HepG2 (cell line): ENCODE measurements around the gene GDF7. TPM values are rescaled to one million over a fixed set of nuclear protein-coding genes. Genes with fewer than 3 reads are reported as not detected.

ENCODE experiments used
- GLI4 ChIP-seq: sonication (generic); formaldehyde crosslinking; IDR thresholded peaks from 2 replicates; pipeline ENCODE4 v1.5.1; 2020; ENCODE audit warnings: missing genetic modification reagents, mild to moderate bottlenecking, moderate library complexity, borderline replicate concordance
- GPN1 ChIP-seq: sonication (generic); formaldehyde crosslinking; IDR thresholded peaks from 2 replicates; pipeline ENCODE4 v1.5.1; 2020; ENCODE audit warnings: missing genetic modification reagents, borderline replicate concordance
- KDM5B ChIP-seq: sonication (generic); formaldehyde crosslinking; IDR thresholded peaks from 2 replicates; pipeline ENCODE4 v1.4.0; 2020; ENCODE audit warnings: missing genetic modification reagents, mild to moderate bottlenecking, borderline replicate concordance
- MXD3 ChIP-seq: IDR thresholded peaks from 2 replicates; pipeline ENCODE4 v1.6.1; 2016; ENCODE audit warnings: mild to moderate bottlenecking, missing biosample characterization, missing genetic modification reagents
- MYPOP ChIP-seq: sonication (generic); formaldehyde crosslinking; IDR thresholded peaks from 2 replicates; pipeline ENCODE4 v1.8.1; 2023; ENCODE audit warnings: mild to moderate bottlenecking, moderate library complexity, missing genetic modification reagents
- NFKBIZ ChIP-seq: IDR thresholded peaks from 2 replicates; pipeline ENCODE4 v1.6.1; 2018; ENCODE audit warnings: missing genetic modification reagents, missing compliant biosample characterization
- ZNF280D ChIP-seq: sonication (generic); formaldehyde crosslinking; IDR thresholded peaks from 2 replicates; pipeline ENCODE4 v1.5.1; 2020; ENCODE audit warnings: mild to moderate bottlenecking, missing genetic modification reagents
- ZNF407 ChIP-seq: sonication (generic); formaldehyde crosslinking; IDR thresholded peaks from one replicate; pipeline ENCODE4 v1.5.1; 2020; ENCODE audit warnings: mild to moderate bottlenecking, missing genetic modification reagents; ENCODE audit errors: not compliant biosample characterization
- ZNF501 ChIP-seq: sonication (generic); formaldehyde crosslinking; IDR thresholded peaks from 2 replicates; pipeline ENCODE4 v1.5.1; 2020; ENCODE audit warnings: mild to moderate bottlenecking, moderate library complexity, missing genetic modification reagents
- ZNF709 ChIP-seq: sonication (generic); formaldehyde crosslinking; IDR thresholded peaks from 2 replicates; pipeline ENCODE4 v1.5.0; 2020; ENCODE audit warnings: mild to moderate bottlenecking, missing genetic modification reagents
- ZNF720 ChIP-seq: sonication (generic); formaldehyde crosslinking; IDR thresholded peaks from 2 replicates; pipeline ENCODE4 v1.4.0; 2020; ENCODE audit warnings: missing genetic modification reagents
- ZUFSP ChIP-seq: sonication (generic); formaldehyde crosslinking; IDR thresholded peaks from 2 replicates; pipeline ENCODE4 v1.9.0; 2021; ENCODE audit warnings: missing genetic modification reagents, mild to moderate bottlenecking, borderline replicate concordance
- polyA plus RNA-seq, 8 experiments: library from polyadenylated mRNA; depleted of rRNA in 3 of 8; stranded (reverse) in 7 of 8; unstranded in 1 of 8; fragments of >200 nt; fragmentation: Illumina TruSeq in 4 of 8; extraction: Trizol in 4 of 8; gene quantifications; 2 replicates each; pipeline versions ENCODE4 v1.2.1 to v1.2.3, GENCODE V29; 2011 to 2016; ENCODE audit warnings: low read depth in 4 of 8, missing spikeins in 1 of 8, mixed read lengths in 1 of 8; ENCODE audit not compliant: insufficient read depth in 1 of 8
- total RNA-seq, 5 experiments: library from RNA; depleted of rRNA; stranded (reverse); fragments of >200 nt; fragmentation: Illumina TruSeq; extraction: Trizol; gene quantifications; 2 replicates each; pipeline ENCODE4 v1.2.3, GENCODE V29; 2016; ENCODE audit warnings: low read depth in 1 of 5

Gene GDF7
- total and polyA plus RNA-seq, 2 of the 13 experiments (the other 11 are each of a cell fraction or from before 2014, with no cell fraction given): 1.6 to 15.0 TPM

- peak; percentile 71; the same call in 1 of the 2 replicates for TF ChIP-seq ZNF280D
- no peak for TF ChIP-seq ZNF709 (CRISPR knock-in tag)
- no peak for TF ChIP-seq MYPOP (CRISPR knock-in tag)
- TF ChIP-seq ZNF501: peak; percentile 84
- 0 out of 2 replicates have a peak, but pooled peaks have one; percentile 33 for TF ChIP-seq NFKBIZ (CRISPR knock-in tag)
- TF ChIP-seq GLI4: no peak
- TF ChIP-seq ZNF407 (CRISPR knock-in tag): no peak
- TF ChIP-seq ZUFSP (CRISPR knock-in tag): no peak
- 0 out of 2 replicates have a peak, but pooled peaks have one; percentile 26 for TF ChIP-seq ZNF720 (CRISPR knock-in tag)
- no peak for TF ChIP-seq GPN1 (CRISPR knock-in tag)
- TF ChIP-seq KDM5B (CRISPR knock-in tag): peak; percentile 69; the same call in 1 of the 2 replicates
- TF ChIP-seq MXD3 (CRISPR knock-in tag): no peak
These were observed 5.3 kb upstream of the GDF7 start (continued) for GRCh38 chr2:20661421-20662307.
